ENCODE results near the gene PCDH9. TPM values are rescaled to one million over a fixed set of nuclear protein-coding genes. Genes with fewer than 3 reads are reported as not detected.

Gene PCDH9
- total RNA-seq, 1 donor from 2014 or later, result 3.7 TPM

DNA sequence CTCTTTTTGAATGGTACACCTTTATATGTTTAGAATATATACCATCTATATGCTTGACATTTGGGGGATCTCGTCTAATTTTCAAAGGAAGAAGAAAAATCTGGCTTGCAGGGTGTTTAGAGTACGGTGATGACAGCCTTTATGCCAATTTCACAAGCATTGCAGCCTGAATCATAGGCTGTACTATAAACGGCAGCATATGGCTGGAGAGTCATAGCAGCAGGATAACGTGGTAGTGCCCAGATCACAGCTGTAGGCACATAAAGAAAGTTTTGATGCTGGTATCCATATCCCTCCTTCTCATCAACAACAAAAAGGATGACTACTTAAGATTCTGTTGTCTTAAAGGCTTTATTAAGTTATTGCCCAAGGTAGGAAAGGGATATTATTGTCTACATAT lies 253.0 kb downstream of the PCDH9 start:
- no peaks in the 10 kb centered on the region for H3K9me3 ChIP-seq
- TF ChIP-seq POLR2AphosphoS5 (IDR thresholded peaks at IDR 0.05; ENCODE audit: insufficient read depth in 1 of 2, low read depth in 1 of 2), result no peak
- TF ChIP-seq, protein P1, sequence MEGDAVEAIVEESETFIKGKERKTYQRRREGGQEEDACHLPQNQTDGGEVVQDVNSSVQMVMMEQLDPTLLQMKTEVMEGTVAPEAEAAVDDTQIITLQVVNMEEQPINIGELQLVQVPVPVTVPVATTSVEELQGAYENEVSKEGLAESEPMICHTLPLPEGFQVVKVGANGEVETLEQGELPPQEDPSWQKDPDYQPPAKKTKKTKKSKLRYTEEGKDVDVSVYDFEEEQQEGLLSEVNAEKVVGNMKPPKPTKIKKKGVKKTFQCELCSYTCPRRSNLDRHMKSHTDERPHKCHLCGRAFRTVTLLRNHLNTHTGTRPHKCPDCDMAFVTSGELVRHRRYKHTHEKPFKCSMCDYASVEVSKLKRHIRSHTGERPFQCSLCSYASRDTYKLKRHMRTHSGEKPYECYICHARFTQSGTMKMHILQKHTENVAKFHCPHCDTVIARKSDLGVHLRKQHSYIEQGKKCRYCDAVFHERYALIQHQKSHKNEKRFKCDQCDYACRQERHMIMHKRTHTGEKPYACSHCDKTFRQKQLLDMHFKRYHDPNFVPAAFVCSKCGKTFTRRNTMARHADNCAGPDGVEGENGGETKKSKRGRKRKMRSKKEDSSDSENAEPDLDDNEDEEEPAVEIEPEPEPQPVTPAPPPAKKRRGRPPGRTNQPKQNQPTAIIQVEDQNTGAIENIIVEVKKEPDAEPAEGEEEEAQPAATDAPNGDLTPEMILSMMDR (IDR thresholded peaks at IDR 0.05), result no peak
- no peak for TF ChIP-seq POLR2A (IDR thresholded peaks at IDR 0.05)
- H3K27ac ChIP-seq, result no peak overlapping the region
- no peak overlapping the region for H3K4me3 ChIP-seq
- no peak for DNase-seq (ENCODE audit: extremely low spot score in 2 of 2)
- intact Hi-C loops (cut with DNase I), result no loop called here
- H3K27me3 ChIP-seq, result no peaks in the 10 kb centered on the region
- no peaks in the 10 kb centered on the region for H3K4me1 ChIP-seq
- H3K36me3 ChIP-seq, result no peaks in the 10 kb centered on the region

DNA sequence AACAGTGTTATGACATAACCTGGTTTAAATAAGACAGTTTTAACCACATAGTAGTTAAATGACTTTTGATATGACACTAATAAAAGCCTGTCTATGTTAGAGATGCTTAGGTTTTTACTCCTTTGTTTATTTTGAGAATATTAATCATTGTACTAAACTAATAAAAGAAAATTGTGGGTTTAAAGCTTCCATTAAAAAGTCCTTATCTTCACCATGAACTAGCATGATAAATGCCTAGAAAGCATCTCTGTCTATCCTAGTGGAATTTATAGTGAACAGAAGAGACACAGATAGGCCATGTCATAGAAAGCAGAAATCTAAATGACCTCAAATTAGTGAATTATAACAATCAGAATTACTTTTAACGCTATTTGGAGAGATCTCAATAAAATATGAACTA lies 255.2 kb downstream of the PCDH9 start:
- intact Hi-C loops (cut with DNase I), result no loop called here
- no peak for DNase-seq (ENCODE audit: extremely low spot score in 2 of 2)
- H3K27ac ChIP-seq, result no peak overlapping the region
- H3K27me3 ChIP-seq, result no peaks in the 10 kb centered on the region
- TF ChIP-seq POLR2AphosphoS5 (IDR thresholded peaks at IDR 0.05; ENCODE audit: insufficient read depth in 1 of 2, low read depth in 1 of 2), result no peak
- no peak for TF ChIP-seq POLR2A (IDR thresholded peaks at IDR 0.05)
- TF ChIP-seq, protein P1 (IDR thresholded peaks at IDR 0.05), result no peak
- H3K4me3 ChIP-seq, result no peak overlapping the region
- H3K9me3 ChIP-seq, result no peaks in the 10 kb centered on the region
- no peaks in the 10 kb centered on the region for H3K36me3 ChIP-seq
- no peaks in the 10 kb centered on the region for H3K4me1 ChIP-seq

DNA sequence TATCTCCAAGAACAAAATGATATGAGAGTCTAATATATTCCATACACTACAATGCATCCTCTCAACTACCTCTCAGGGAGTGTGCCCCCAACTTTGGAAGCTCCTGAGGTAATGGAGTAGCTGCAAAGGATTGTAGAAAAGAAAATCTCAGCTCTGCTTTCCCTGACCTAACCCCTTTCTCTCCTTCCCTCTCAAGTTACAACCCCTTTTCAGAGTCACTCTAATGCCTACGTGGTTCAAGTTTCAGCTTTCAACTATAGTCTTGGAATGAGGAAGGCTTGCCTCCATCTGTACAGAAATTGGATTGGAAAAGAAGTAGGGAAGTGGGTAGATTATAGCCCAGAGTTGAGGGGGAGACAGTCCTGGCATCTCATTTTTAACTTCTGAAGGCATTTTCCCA lies 256.0 kb downstream of the PCDH9 start:
- TF ChIP-seq, protein P1 (IDR thresholded peaks at IDR 0.05), result no peak
- TF ChIP-seq POLR2AphosphoS5 (IDR thresholded peaks at IDR 0.05; ENCODE audit: insufficient read depth in 1 of 2, low read depth in 1 of 2), result no peak
- no peak for TF ChIP-seq POLR2A (IDR thresholded peaks at IDR 0.05)
- DNase-seq (ENCODE audit: extremely low spot score in 2 of 2), result no peak
- intact Hi-C loops (cut with DNase I), result no loop called here
- no peak overlapping the region for H3K4me3 ChIP-seq
- H3K4me1 ChIP-seq, result no peaks in the 10 kb centered on the region
- H3K36me3 ChIP-seq, result no peaks in the 10 kb centered on the region
- no peak overlapping the region for H3K27ac ChIP-seq
- H3K27me3 ChIP-seq, result no peaks in the 10 kb centered on the region
- no peaks in the 10 kb centered on the region for H3K9me3 ChIP-seq

DNA sequence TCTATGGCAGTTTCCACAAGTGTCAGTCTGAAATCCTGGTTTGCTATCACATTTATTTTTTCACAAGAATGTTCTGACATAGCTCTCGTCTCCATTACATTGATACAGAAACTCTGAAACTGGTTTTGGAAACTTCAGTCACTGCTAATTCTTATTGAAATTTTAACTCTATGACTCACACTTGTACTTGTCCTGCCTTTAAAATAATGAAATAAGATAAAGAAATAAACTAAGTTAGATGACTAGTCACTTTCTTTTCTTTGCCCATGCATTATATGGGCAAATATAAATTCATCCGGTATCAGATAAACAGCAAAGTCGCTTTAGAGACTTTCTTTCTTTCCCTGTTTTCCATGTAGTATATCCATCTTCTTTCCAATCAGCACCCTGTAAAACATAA lies 257.5 kb downstream of the PCDH9 start:
- TF ChIP-seq POLR2A (IDR thresholded peaks at IDR 0.05), result no peak
- TF ChIP-seq, protein P1 (IDR thresholded peaks at IDR 0.05), result no peak
- TF ChIP-seq POLR2AphosphoS5 (IDR thresholded peaks at IDR 0.05; ENCODE audit: insufficient read depth in 1 of 2, low read depth in 1 of 2), result no peak
- DNase-seq (ENCODE audit: extremely low spot score in 2 of 2), result no peak
- intact Hi-C loops (cut with DNase I), result no loop called here
- no peaks in the 10 kb centered on the region for H3K27me3 ChIP-seq
- no peaks in the 10 kb centered on the region for H3K9me3 ChIP-seq
- H3K36me3 ChIP-seq, result no peaks in the 10 kb centered on the region
- no peak overlapping the region for H3K4me3 ChIP-seq
- no peaks in the 10 kb centered on the region for H3K4me1 ChIP-seq
- no peak overlapping the region for H3K27ac ChIP-seq

DNA sequence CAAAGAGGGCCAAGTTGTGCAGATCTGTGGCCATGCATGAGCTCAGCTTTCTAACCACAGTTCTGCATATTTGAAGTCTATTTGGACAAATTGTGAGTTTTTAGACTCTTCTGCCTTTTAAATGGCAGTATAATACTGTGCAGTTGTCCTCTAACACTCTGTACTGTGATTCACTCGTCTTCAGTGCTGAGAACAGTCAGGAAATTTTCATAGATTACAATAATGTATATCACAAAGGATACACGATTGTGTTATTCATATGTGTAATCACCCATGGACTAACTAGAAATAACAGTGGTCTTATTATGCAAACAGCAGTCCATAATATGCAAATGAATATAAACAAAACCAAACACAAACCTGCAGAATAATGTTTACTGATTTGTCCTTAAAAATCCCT lies 259.1 kb downstream of the PCDH9 start:
- intact Hi-C loops (cut with DNase I), result no loop called here
- no peaks in the 10 kb centered on the region for H3K36me3 ChIP-seq
- H3K4me1 ChIP-seq, result no peaks in the 10 kb centered on the region
- TF ChIP-seq, protein P1 (IDR thresholded peaks at IDR 0.05), result no peak
- TF ChIP-seq POLR2AphosphoS5 (IDR thresholded peaks at IDR 0.05; ENCODE audit: insufficient read depth in 1 of 2, low read depth in 1 of 2) (no peak), POLR2A (IDR thresholded peaks at IDR 0.05) (no peak)
- H3K9me3 ChIP-seq, result no peaks in the 10 kb centered on the region
- H3K27ac ChIP-seq, result no peak overlapping the region
- no peak overlapping the region for H3K4me3 ChIP-seq
- H3K27me3 ChIP-seq, result no peaks in the 10 kb centered on the region
- no peak for DNase-seq (ENCODE audit: extremely low spot score in 2 of 2)
